GM12892 (cell line): Measurements from ENCODE around the gene PRKAG2.

Source experiments
- POLR2A ChIP-seq: IDR thresholded peaks from 2 replicates; pipeline ENCODE4 v1.6.1; 2011; ENCODE audit warnings: low read depth, low read length, control low read depth
- TAF1 ChIP-seq: IDR thresholded peaks from 2 replicates; pipeline ENCODE4 v1.6.1; 2011; ENCODE audit warnings: low read depth, mild to moderate bottlenecking, control low read depth, low read length, borderline replicate concordance

DNA sequence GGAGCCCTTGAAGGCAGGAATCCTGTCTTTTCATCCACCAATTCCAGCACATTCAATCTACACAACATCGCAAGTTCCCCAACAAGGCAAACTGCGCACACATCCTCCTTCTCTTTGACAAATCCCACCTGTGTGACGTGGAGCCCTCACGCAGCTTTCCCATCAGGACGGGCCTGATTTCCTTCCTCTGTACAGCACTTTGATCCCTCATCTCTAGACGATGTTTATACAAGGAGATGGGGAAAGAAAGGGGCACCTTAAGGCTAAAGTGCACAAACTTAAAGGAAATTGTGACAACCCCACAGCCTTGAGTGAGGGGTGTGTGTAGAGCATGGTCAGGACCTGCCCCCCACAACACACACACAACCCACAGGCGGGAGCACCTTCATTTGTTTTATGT is 97.2 kb downstream of the PRKAG2 start:
- no peak for TF ChIP-seq POLR2A
- no peak for TF ChIP-seq TAF1
